H1 (cell line): ENCODE results near the gene TCERG1L. TPM values are rescaled to one million over a fixed set of nuclear protein-coding genes. Genes with fewer than 3 reads are reported as not detected.

Experiments used
- CHD7 ChIP-seq: fragments of 300-600 bp; sonication (generic); IDR thresholded peaks from 2 replicates; pipeline ENCODE4 v1.7.1; 2012; ENCODE audit warnings: low read length, moderate library complexity, mild to moderate bottlenecking, inconsistent platforms; ENCODE audit not compliant: insufficient replicate concordance
- CTBP2 ChIP-seq: IDR thresholded peaks from 2 replicates; pipeline ENCODE4 v1.7.0; 2011; ENCODE audit warnings: borderline replicate concordance, mild to moderate bottlenecking, moderate library complexity, mixed read lengths, low read length; ENCODE audit not compliant: insufficient read depth, insufficient read length
- EP300 ChIP-seq, 2 experiments: IDR thresholded peaks; 1 replicate in 1 of 2; 2 replicates in 1 of 2; pipeline ENCODE4 v1.6.1; 2011 to 2012; ENCODE audit warnings: low read depth in 2 of 2, low read length in 2 of 2, mild to moderate bottlenecking in 2 of 2, borderline replicate concordance in 1 of 2, inconsistent platforms in 1 of 2, moderate library complexity in 1 of 2
- NANOG ChIP-seq: IDR thresholded peaks from 2 replicates; pipeline ENCODE4 v1.6.1; 2011; ENCODE audit warnings: low read length, low read depth, mild to moderate bottlenecking, inconsistent platforms; ENCODE audit not compliant: insufficient read depth, poor library complexity, severe bottlenecking
- RAD21 ChIP-seq, 2 experiments: IDR thresholded peaks in 1 of 2; conservative IDR thresholded peaks in 1 of 2; 2 replicates each; pipeline ENCODE4 v1.6.1; 2011; ENCODE audit warnings: low read depth in 2 of 2, low read length in 2 of 2, improper control_type of control experiment in 1 of 2, inconsistent platforms in 1 of 2, mild to moderate bottlenecking in 1 of 2, moderate library complexity in 1 of 2
- RBBP5 ChIP-seq: IDR thresholded peaks from 2 replicates; pipeline ENCODE4 v1.7.1; 2012; ENCODE audit warnings: low read depth, mild to moderate bottlenecking, inconsistent platforms, low read length, moderate library complexity, borderline replicate concordance
- TAF7 ChIP-seq: optimal IDR thresholded peaks from 2 replicates; pipeline ENCODE3; 2011; ENCODE audit warnings: low read depth, mild to moderate bottlenecking, inconsistent platforms, low read length, moderate library complexity, borderline replicate concordance
- YY1 ChIP-seq: IDR thresholded peaks from 2 replicates; pipeline ENCODE4 v1.6.1; 2011; ENCODE audit warnings: low read depth, mild to moderate bottlenecking, low read length
- polyA plus RNA-seq, 7 experiments: library from polyadenylated mRNA; depleted of rRNA in 3 of 7; stranded (reverse) in 5 of 7; unstranded in 2 of 7; fragments of >200 nt in 5 of 7; fragments of 200-250 nt in 2 of 7; gene quantifications; 1 replicate in 5 of 7; 2 replicates in 1 of 7; 4 replicates in 1 of 7; pipeline versions ENCODE4 v1.2.1 to v1.2.3, GENCODE V29; 2011 to 2013; ENCODE audit warnings: missing spikeins in 2 of 7, mixed read lengths in 2 of 7
- total RNA-seq: library from RNA; stranded (reverse); fragmentation: NEBNext Ultra II Directional; extraction: Animal tissue kit (Norgen Biotek cat#: 25700); gene quantifications from 2 replicates; pipeline ENCODE4 v1.2.1, GENCODE V29; 2021

Gene TCERG1L
- total and polyA plus RNA-seq, 2 of the 8 experiments (the other 6 are each of a cell fraction or from before 2014, with no cell fraction given) = 3.9 to 6.9 TPM

- no peak for TF ChIP-seq CHD7
- no peak for TF ChIP-seq EP300 (IDR thresholded peaks at IDR 0.05; ENCODE audit: borderline replicate concordance in 1 of 2, low read depth in 2 of 2, low read length in 2 of 2)
- no peak for TF ChIP-seq RAD21 (IDR thresholded peaks at IDR 0.05 in 1 of 2, conservative IDR thresholded peaks at IDR 0.05 in 1 of 2; ENCODE audit: low read depth in 2 of 2, low read length in 2 of 2)
- TF ChIP-seq RBBP5 = no peak
- no peak for TF ChIP-seq TAF7
- TF ChIP-seq CTBP2 = no peak
- TF ChIP-seq NANOG = no peak
- TF ChIP-seq YY1 = no peak
These were observed 182.0 kb downstream of the TCERG1L start (continued) for GRCh38 chr10:131129544-131129943.
